ENCODE results near the gene KCNMA1. TPM values are rescaled to one million over a fixed set of nuclear protein-coding genes. Genes with fewer than 3 reads are reported as not detected.

Gene KCNMA1
- polyA plus RNA-seq, 1 of the 3 experiments (the other 2 are of a cell fraction), result 107 TPM

DNA sequence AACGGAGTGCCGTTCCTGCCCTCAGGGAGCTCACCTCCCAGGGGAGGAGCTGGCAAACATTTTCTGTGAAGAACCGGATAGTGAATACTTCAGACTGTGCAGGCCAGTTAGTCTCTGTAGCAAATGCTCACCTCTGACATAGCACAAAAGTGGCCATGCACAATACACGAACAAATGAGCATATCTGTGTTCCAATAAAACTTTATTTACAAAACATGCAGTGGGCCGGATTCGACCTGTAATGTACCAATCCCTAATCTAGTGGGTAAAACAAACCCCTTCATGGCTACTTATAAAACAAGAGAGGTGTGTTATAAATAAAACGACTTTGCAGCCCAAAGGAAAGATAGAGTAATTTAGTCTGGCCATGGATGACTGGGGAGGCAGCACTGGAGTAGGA, 48.7 kb downstream of the KCNMA1 start:
- no peaks in the 10 kb centered on the region for H3K27me3 ChIP-seq (ENCODE audit: insufficient read depth)
- POLR2A ChIA-PET, result no interaction called here
- H3K9me2 ChIP-seq, result no peaks in the 10 kb centered on the region
- CTCF ChIA-PET, result no interaction called here
- H3K36me3 ChIP-seq (replicated peaks in 1 of 2; ENCODE audit: control insufficient read depth in 1 of 2, insufficient read depth in 2 of 2, low read length in 1 of 2), result peaks cover 0 to 6% of the 10 kb centered on the region in 2 experiments
- H3K4me1 ChIP-seq (ENCODE audit: control insufficient read depth in 1 of 2, insufficient read depth in 2 of 2, low read depth in 1 of 2, low read length in 1 of 2), result peaks cover 13 to 19% of the 10 kb centered on the region in 2 experiments; a peak in 2 of 4 replicates
- no peak overlapping the region for H3K9ac ChIP-seq
- H2AFZ ChIP-seq (ENCODE audit: low read depth), result no peak overlapping the region
- TF ChIP-seq SIN3A (IDR thresholded peaks at IDR 0.05; ENCODE audit: borderline replicate concordance, low read depth, low read length) (no peak), RAD21 (IDR thresholded peaks at IDR 0.05; ENCODE audit: low read length) (no peak), GATA2 (CRISPR knock-in tag; IDR thresholded peaks at IDR 0.05) (no peak), MXI1 (IDR thresholded peaks at IDR 0.05; ENCODE audit: low read depth, low read length) (no peak), ELF1 (IDR thresholded peaks at IDR 0.05) (no peak), FOXM1 (IDR thresholded peaks at IDR 0.05; ENCODE audit: low read depth) (no peak), FOSL2 (IDR thresholded peaks at IDR 0.05; ENCODE audit: borderline replicate concordance, low read depth) (no peak), TAF1 (IDR thresholded peaks at IDR 0.05; ENCODE audit: borderline replicate concordance, low read depth, low read length) (no peak), RCOR1 (IDR thresholded peaks at IDR 0.05; ENCODE audit: low read length) (no peak), CHD2 (IDR thresholded peaks at IDR 0.05; ENCODE audit: low read length, partially characterized antibody) (no peak), RFX5 (IDR thresholded peaks at IDR 0.05; ENCODE audit: low read length) (no peak), SMC3 (IDR thresholded peaks at IDR 0.05; ENCODE audit: low read depth, low read length) (no peak), MEF2A (IDR thresholded peaks at IDR 0.05; ENCODE audit: borderline replicate concordance, low read depth) (no peak), EZH2phosphoT487 (IDR thresholded peaks at IDR 0.05; ENCODE audit: borderline replicate concordance, low read depth) (no peak)
- TF ChIP-seq, protein P1, sequence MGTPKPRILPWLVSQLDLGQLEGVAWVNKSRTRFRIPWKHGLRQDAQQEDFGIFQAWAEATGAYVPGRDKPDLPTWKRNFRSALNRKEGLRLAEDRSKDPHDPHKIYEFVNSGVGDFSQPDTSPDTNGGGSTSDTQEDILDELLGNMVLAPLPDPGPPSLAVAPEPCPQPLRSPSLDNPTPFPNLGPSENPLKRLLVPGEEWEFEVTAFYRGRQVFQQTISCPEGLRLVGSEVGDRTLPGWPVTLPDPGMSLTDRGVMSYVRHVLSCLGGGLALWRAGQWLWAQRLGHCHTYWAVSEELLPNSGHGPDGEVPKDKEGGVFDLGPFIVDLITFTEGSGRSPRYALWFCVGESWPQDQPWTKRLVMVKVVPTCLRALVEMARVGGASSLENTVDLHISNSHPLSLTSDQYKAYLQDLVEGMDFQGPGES (IDR thresholded peaks at IDR 0.05; ENCODE audit: low read depth, low read length), result no peak
- TF ChIP-seq, protein P2, sequence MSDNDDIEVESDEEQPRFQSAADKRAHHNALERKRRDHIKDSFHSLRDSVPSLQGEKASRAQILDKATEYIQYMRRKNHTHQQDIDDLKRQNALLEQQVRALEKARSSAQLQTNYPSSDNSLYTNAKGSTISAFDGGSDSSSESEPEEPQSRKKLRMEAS (IDR thresholded peaks at IDR 0.05; ENCODE audit: low read depth), result no peak
- TF ChIP-seq, protein P3, sequence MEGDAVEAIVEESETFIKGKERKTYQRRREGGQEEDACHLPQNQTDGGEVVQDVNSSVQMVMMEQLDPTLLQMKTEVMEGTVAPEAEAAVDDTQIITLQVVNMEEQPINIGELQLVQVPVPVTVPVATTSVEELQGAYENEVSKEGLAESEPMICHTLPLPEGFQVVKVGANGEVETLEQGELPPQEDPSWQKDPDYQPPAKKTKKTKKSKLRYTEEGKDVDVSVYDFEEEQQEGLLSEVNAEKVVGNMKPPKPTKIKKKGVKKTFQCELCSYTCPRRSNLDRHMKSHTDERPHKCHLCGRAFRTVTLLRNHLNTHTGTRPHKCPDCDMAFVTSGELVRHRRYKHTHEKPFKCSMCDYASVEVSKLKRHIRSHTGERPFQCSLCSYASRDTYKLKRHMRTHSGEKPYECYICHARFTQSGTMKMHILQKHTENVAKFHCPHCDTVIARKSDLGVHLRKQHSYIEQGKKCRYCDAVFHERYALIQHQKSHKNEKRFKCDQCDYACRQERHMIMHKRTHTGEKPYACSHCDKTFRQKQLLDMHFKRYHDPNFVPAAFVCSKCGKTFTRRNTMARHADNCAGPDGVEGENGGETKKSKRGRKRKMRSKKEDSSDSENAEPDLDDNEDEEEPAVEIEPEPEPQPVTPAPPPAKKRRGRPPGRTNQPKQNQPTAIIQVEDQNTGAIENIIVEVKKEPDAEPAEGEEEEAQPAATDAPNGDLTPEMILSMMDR (IDR thresholded peaks at IDR 0.05), result no peak
- TF ChIP-seq, protein P4, sequence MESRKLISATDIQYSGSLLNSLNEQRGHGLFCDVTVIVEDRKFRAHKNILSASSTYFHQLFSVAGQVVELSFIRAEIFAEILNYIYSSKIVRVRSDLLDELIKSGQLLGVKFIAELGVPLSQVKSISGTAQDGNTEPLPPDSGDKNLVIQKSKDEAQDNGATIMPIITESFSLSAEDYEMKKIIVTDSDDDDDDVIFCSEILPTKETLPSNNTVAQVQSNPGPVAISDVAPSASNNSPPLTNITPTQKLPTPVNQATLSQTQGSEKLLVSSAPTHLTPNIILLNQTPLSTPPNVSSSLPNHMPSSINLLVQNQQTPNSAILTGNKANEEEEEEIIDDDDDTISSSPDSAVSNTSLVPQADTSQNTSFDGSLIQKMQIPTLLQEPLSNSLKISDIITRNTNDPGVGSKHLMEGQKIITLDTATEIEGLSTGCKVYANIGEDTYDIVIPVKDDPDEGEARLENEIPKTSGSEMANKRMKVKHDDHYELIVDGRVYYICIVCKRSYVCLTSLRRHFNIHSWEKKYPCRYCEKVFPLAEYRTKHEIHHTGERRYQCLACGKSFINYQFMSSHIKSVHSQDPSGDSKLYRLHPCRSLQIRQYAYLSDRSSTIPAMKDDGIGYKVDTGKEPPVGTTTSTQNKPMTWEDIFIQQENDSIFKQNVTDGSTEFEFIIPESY (IDR thresholded peaks at IDR 0.05; ENCODE audit: borderline replicate concordance, low read depth), result no peak
- H3K4me2 ChIP-seq, result no peak overlapping the region
- no peak overlapping the region for H3K4me3 ChIP-seq (ENCODE audit: low read depth in 2 of 2, low read length in 1 of 2)
- no peak for DNase-seq
- 95% methylated on average over 7 of the region's 7 CpGs for WGBS (ENCODE audit: low lambda C conversion rate)
- no peak overlapping the region for H3K27ac ChIP-seq (ENCODE audit: low read depth in 2 of 2, low read length in 1 of 2)
- H4K20me1 ChIP-seq (ENCODE audit: insufficient read depth), result no peaks in the 10 kb centered on the region
- no peaks in the 10 kb centered on the region for H3K9me3 ChIP-seq
- H3F3A ChIP-seq (replicated peaks; ENCODE audit: insufficient read depth), result peaks cover 5% of the 10 kb centered on the region
- peaks cover 16% of the 10 kb centered on the region; the same call in 1 of the 2 replicates for H3K79me2 ChIP-seq (ENCODE audit: insufficient read depth)

All from SK-N-SH (cell line).